Measurements from ENCODE around the gene IMPDH2. TPM values are rescaled to one million over a fixed set of nuclear protein-coding genes. Genes with fewer than 3 reads are reported as not detected.
"Not testable (repeated sequence)": the region's sequence is repeated elsewhere in the genome, so short reads cannot be mapped to it uniquely, and the experiment has no call there.

The IMPDH2 gene
- total RNA-seq, 1 experiment from 2014 or later, result 218 TPM

DNA sequence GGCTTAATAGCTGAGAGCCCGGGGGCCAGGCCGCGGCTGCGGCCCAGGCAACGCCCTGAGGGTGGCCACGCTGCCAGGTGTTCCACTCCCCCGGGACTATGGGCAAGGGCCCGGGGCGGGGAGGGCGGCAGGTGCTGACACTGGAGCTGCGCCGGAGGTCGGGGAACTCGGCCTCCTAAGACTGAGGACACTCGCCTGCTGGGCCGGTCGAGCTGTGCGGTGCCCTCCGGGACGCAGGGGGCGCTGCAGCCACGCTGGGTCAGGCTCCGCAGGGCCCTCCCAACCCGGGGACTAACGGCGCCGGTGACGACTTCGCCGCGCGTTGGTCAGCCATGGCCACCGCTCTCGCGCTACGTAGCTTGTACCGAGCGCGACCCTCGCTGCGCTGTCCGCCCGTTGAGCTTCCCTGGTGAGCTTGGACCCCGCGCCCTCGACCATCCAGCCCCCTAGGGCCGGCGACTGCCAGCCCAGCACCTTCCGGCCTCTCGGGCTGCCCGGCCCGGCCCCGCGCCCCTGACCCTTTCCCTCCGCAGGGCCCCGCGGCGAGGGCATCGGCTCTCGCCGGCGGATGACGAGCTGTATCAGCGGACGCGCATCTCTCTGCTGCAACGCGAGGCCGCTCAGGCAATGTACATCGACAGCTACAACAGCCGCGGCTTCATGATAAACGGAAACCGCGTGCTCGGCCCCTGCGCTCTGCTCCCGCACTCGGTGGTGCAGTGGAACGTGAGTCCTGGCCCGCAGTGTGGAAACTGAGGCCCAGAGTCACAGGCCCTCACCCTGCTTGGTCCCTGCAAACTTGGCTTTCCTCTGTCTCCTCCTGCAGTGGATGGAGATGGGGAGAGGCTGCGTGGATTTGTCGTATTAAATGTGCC lies 7.1 kb downstream of the IMPDH2 start, which contains the start of gene NDUFAF3:
NDUFAF3 (plus strand) TSS at position 309 of the 875 bp plus-strand sequence; CDS start at position 333, 24 bp downstream.
- peak; percentile 85 for DNase-seq (ENCODE audit: low spot score)

GRCh38 chr3:49021213-49021812 lies 7.9 kb downstream of the IMPDH2 start:
- DNase-seq (ENCODE audit: low spot score), result peak; percentile 95

DNA sequence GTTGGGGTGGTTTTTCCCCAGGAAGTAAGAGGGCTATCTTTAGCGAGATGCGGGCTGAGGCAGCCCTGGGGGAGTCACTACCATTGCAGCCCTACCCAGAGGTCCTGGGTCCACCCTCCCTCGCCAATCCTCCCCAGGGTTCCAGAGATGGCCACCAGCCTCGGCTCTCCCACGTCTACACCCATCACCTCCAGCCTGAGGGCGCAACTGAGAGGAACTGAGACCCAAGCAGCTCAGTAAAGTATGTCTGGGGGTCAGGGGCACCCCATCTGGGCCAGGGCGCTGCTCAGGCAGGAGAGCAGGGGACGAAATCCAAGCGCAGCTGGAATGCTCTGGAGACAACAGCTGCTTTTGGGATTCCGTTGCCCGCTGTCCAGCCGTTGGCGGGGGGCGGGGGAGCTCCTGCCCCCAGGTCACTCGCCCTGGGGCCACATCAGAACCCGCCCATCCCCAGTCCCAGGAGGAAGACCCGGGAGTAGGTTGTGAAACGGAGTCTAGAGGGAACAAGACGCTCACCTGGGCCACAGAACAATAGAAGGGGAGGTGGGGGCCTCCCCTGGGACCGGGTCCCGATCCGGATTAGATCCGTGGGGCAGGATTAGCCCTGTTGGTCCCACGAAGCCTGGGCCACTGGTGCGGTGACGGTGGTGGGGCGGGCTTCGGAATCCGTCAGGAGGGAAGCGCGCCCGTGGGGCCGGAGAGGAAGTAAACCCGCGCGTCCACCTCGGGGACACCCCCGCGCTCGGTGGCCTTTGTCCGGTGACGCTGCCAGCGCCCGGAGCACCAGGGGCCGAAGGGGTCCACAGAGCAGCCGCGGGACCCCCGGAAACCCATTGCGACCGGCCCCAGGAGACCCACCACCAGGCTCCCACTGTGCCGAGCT lies 8.6 kb downstream of the IMPDH2 start:
- DNase-seq (ENCODE audit: low spot score), result no peak

GRCh38 chr3:49019941-49020329 lies 9.3 kb downstream of the IMPDH2 start:
- no peak for DNase-seq (ENCODE audit: low spot score)

- no peak for DNase-seq (ENCODE audit: low spot score)
These were observed 10.5 kb downstream of the IMPDH2 start for GRCh38 chr3:49018707-49019006.

DNA sequence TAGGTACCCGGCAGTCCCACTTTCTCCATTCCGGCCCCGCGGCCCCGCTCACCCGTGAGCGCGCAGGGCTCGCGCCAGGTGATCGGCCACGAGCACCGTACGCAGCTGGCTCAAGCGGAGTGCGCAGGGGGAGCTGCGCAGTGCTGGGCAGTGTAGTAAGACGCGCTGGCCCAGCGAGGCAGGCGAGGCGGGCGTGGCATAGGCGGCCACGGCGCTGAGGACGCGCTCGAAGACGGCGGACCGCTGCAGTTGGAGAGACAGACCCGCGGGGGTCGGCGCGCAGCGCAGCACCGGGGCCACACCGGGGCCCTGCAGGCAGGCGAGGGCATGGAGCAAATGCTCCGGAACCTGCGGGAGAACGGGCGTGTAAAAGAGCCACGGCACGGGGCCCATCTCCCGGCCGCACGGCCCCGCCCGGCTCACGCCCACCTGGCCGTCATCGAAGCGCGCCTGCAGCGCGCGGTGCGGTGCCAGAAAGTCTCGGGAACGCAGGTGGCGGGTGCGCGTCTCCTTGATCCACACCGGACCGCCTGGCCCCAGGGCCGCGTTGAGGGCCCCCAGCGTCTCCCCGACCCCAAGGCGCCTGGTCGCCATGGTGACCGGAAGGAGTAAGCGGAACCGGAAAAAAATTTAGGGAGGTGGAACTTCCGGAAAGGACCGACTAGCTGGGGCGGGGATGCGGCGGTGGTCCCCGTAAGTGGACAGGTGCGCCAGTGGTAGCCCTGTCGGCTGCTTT lies 11.1 kb downstream of the IMPDH2 start, which contains the start of gene DALRD3:
DALRD3 (minus strand) TSS at position 610 of the 736 bp plus-strand sequence; CDS start at position 594, 16 bp downstream.
- peak; percentile 45 for DNase-seq (ENCODE audit: low spot score)

GRCh38 chr3:49017229-49017970 lies 11.8 kb downstream of the IMPDH2 start:
- DNase-seq (ENCODE audit: low spot score), result no peak

DNA sequence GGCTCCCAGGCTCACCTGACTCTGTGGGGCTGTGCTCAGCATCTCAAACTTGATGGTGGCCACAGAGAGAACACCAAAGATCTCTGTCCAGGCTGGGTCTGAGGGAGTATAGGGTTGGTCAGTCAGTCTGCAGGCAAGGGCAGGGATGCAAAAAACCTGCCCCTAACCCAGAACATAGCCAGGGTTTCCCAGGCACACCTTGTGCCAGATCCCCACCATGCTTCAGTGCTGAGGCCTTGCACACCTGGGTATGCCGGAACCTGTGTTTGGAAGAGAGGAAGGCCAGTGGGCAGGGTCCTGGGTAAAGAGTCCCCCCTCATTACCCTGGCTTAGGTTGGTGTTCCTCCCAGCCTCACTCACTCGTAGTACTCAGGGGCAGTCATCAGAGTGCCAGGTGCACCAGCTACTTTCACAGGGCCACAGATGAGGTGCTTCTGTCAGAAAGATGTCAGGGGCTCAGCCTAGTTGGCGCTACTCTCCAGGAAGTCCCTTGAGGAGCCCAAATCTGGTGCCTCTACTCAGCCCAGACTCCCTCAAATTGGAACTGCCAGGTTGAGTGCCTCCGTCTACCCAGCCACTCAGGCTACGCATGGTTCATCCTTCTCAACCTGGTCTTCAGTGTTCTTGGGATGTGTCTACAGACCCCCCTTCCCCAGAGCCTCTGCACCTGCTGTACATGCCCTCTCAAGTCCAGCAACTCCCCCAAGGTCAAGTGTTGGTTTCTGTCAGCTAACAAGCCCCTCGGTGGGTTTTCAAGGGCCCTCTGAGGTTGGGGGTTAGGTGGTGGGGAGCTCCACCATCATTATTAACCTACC lies 12.6 kb downstream of the IMPDH2 start:
- DNase-seq (ENCODE audit: low spot score), result no peak

- DNase-seq (ENCODE audit: low spot score), result no peak
These were observed 13.4 kb downstream of the IMPDH2 start for GRCh38 chr3:49015765-49016164.

DNA sequence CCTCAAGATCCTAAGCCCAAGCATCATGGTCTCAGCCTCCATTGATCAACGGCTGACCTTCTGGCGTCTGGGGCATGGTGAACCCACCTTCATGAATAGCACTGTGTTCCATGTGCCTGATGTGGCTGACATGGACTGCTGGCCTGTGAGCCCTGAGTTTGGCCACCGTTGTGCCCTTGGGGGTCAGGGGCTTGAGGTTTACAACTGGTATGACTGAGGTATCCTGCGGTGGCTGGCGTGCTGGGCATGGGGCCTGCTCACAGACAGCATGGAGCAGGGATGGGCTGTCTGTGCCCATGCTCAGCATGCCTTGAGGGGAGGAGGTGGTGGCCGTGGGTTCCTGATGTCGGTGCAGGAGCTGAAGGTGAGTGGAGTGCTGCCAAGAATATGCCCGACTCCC lies 14.1 kb downstream of the IMPDH2 start:
- DNase-seq (ENCODE audit: low spot score), result no peak

GRCh38 chr3:49013738-49014660 lies 15.2 kb downstream of the IMPDH2 start:
- no peak for DNase-seq (ENCODE audit: low spot score)

GRCh38 chr3:49013113-49013737 lies 16.0 kb downstream of the IMPDH2 start:
- DNase-seq (ENCODE audit: low spot score), result no peak

- DNase-seq (ENCODE audit: low spot score), result no peak
These were observed 16.7 kb downstream of the IMPDH2 start for GRCh38 chr3:49012441-49013017.

- DNase-seq (ENCODE audit: low spot score), result no peak
These were observed 19.8 kb downstream of the IMPDH2 start for GRCh38 chr3:49009396-49009795.

GRCh38 chr3:49008627-49009026 lies 20.6 kb downstream of the IMPDH2 start:
- DNase-seq (ENCODE audit: low spot score), result not testable (repeated sequence)

GRCh38 chr3:49007771-49008528 lies 21.2 kb downstream of the IMPDH2 start:
- peak; percentile 79 for DNase-seq (ENCODE audit: low spot score)

All from A172 (cell line).